ENCODE results near the gene HOXA10.

- TF ChIP-seq CTCF (IDR thresholded peaks at IDR 0.05) (no peak), POLR2A (IDR thresholded peaks at IDR 0.05) (no peak)
Observed at GRCh38 chr7:27123477-27124053, 50.6 kb downstream of the HOXA10 start.
